HG02798 (cell line): ENCODE data around the gene NAALADL1.
A peak's percentile ranks its signal among the peaks of the same experiment; 100 is the strongest.
"Not testable (repeated sequence)": the region's sequence is repeated elsewhere in the genome, so short reads cannot be mapped to it uniquely, and the experiment has no call there.

Experiments used
- ATAC-seq: cut with Tn5 transposase; IDR thresholded peaks from one replicate; pipeline ENCODE4 v1.9.1; 2021; ENCODE audit warnings: mild to moderate bottlenecking; ENCODE audit not compliant: unreplicated experiment, poor library complexity

The NAALADL1 gene

DNA sequence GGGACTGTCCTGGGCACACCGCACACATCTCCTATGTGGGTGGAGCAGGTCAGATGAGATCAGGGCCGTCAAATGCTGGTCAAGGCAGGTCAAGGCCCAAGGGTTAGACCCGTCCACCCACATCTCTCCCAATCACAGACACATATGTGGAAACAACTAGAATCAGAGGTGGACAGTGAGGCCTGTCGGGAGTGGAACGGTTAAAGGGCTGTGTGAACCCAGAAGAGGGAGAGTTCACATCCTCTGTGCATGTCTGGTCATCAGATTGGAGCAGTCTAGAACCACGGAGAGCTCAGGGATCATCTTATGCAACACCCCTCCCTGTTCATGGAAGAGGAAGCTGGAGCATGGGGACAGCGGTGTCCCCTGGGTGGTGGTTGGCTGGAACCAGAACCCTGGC lies 38.5 kb downstream of the NAALADL1 start:
- ATAC-seq, result no peak

DNA sequence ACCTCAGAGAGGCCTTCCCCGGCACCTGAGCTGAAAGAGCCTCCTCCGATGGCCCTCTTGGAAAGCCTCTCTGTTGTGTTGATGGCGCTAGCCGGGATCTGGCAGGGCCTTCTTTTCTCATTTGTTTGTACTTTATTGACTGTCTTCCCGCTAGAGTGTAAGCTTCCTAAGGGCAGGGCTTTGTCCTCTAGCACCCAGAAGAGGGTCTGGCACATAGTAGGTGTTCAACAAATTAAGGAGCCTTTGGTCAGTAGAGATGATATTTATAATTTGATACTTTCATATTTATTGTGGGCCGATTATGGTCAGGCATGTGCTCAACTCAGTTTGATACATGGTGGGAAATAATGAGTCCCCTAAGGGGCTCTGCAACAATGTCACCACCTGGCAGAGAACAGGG lies 40.4 kb downstream of the NAALADL1 start:
- no peak for ATAC-seq

DNA sequence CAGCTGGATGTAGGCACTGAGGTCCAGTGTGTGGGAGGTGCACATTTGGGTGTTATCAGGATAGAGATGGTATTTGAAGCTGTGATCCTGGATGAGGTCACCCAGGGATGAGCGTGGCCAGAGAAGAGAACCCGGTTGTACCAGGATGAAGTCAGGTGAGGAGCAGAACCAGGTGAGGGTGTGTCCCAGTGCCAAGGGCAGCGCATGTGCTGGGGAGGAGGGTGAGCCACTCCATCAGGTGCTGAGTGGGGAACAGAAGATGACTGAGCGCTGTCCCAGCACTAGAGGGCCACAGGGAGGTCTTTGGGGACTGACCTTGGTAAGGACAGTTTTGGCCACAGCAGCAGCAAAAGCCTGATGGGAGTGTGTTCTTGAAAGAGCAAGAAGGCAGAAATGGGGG lies 41.6 kb downstream of the NAALADL1 start:
- ATAC-seq, result no peak

DNA sequence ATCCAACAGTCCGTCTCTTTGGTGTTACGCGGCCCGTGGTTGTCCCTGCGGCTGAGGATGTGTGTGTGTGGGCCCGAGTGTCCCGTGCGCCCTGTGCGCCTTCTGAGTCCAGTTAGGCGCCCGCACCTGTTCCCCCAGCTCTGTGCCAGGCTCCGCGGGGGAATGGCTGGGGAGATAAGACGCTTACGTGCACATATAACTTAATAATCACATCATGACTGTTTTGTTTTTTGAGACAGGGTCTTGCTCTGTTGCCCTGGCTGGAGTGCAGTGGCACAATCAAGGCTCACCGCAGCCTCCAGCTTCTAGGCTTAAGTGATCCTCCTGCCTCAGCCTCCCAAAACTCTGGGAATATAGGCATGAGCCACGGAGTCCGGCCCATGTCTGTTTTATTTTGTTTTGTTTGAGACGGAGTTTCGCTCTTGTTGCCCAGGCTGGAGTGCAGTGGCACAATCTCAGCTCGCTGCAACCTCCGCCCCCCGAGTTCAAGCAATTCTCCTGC lies 43.6 kb downstream of the NAALADL1 start:
- ATAC-seq, result no peak

DNA sequence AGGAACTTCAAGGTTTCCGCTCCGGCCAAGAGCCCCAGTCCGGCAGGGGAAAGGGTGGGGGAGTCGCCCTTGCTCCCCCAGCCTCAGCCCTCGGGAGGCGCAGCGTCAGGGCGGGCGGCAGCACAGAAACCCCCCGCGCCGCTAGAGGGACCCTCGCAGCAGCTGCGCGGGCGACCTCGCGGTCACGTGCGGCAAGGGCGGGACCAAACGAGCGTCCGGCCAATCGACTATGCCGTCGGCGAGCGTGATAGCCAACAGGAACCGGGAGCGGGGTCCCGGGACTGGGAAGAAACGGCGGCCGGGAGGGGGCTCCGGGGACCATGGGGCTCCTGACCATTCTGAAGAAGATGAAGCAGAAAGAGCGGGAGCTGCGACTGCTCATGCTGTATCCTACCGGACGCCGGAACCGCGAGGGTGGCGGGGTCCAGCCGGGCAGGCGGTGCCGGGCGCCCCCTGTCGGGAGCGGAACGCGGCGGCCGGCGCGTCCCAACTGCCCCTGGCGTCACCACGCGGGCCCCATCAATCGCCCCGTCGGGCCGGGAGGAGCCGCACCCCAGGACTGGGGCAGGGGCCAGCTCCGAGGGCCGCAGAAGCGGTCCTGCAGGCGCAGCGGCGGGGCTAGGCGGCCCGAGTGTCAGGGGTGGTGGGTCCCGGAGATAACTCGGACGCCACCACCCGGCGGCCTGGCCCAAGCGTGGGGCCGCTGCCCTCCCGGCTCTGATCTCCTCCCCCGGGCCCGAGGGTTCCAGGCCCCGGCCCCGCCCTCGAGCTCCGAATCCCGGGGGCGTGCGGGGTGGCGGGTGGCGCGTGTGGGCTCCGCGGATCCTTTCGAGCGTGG lies 44.2 kb downstream of the NAALADL1 start, which contains the start of gene ARL2:
ARL2 (plus strand) TSS at position 273 of the 838 bp plus-strand sequence; CDS start at position 321, 48 bp downstream.
- ATAC-seq, result peak; percentile 84

DNA sequence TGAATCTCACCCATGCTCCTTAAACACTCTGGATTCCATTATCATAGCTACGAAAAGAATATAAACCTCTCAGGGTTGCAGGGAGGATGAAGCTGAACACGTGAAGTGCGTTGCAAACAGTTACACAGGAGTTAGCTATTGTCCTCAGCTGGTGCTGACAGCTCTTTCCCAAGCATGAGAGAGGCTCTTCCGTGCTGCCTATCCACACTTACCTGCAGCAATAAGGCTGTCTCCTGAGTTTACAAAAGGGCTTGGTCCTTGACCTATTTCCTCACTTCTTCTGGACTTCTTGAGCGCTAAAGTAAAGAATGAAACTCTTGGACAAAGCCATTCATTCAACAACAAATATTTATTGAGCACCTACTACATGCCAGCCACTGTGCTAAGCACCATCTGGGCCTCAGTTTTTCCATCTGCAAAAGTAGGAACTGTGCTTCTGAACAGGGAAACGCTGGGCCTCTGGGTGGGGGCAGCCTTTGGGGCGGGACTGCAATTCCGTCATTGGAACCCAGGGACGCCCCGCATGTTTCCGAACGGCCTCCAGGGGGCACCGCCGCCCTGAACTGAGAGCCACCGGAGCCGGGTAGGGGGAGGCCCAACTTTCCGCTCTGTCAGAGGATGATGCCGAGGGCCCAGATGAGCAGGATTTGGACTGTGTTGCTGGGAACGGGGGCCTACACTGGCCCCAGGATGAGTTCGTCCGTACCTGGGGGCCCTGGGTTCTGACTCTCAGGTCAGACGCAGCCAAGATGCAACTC lies 45.0 kb downstream of the NAALADL1 start:
- peak; percentile 70 for ATAC-seq

DNA sequence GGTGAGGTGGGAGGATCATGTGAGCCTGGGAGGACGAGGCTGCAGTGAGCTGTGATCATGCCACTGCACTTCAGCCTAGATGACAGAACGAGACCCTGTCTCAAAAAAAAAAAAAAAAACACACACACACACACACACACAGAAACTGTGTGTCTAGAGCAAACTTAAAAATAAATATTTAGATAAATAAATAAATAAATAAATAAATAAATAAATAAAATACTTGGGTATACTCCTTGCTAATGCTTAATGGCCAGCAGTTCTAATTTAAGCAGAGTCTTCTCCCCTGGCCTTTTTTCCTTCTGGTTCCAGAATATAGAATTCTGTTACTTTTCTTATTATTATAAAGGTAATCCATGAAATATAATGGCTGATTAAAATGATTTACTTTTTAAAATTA lies 49.5 kb downstream of the NAALADL1 start:
- ATAC-seq, result no peak

DNA sequence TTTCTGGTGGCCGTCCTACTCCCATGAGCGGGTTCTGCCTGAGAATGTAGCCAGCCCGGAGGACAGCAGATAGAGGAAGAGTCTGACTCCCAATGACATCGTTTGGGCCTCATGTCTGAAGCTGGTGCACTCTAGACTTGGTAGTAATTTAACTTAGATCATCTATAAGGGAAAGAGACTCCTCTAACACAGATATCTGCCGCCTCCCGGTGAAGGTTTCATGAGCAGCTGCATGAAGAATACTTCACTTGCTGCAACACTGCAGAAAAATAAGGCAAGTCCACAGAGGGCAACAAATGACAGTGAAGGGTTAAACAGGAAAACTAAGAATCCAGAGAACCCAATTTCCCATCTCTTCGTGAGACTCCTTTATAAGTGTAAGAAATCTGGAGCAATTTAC lies 50.3 kb downstream of the NAALADL1 start:
- no peak for ATAC-seq

DNA sequence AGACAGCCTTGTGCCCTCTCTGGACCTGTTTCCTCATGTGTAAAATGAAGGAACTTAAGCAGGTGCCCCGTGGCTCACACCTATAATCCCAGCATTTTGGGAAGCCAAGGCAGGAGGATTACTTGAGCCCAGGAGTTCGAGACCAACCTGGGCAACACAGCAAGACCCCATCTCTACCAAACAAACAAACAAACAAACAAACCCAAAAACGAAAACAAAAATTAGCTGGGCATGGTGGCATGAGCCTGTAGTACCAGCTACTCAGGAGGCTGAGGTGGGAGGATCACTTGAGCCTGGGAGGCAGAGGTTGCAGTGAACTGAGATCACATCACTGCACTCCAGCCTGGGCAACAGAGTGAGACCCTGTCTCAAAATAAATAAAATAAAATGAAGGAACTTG lies 54.4 kb downstream of the NAALADL1 start:
- not testable (repeated sequence) for ATAC-seq

DNA sequence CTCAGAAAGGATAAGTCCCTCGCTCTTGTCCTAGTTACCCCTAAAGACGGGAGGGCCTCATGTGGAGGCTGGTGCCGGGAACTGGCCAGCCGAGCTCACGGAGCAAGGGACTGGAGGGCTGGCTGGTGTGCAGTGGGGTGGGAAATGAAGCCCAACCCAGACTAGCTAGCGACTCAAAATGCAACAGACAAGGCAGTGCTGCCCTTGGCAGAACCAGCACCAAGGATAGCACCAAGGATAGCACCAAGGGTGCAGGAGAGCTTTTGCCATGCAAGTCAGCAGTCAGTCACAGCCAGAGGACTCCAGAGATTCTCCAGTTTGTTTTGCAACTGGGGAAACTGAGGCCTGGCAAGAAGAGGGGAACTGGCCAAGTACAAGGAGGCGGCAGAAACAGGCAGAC lies 55.1 kb downstream of the NAALADL1 start:
- ATAC-seq, result no peak

DNA sequence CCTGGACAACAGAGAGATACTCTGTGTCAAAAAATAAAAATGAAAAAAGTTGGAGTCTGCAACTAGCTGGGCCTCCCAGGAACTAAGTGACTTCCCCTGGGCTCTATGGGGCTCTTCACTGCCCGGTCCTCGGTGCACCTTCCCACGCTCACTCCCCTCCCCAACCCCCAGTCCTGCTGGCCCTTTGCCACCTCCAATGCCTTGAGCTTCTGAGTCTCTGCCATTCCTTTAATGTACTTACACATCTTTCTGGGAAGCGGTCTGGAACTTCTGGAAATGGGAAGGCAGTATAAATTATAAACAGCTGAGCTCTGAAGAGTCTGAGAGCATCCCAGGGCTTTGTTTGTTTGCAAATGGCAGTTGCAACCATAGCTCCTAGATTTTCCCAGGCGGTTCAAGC lies 55.6 kb downstream of the NAALADL1 start:
- ATAC-seq, result no peak

DNA sequence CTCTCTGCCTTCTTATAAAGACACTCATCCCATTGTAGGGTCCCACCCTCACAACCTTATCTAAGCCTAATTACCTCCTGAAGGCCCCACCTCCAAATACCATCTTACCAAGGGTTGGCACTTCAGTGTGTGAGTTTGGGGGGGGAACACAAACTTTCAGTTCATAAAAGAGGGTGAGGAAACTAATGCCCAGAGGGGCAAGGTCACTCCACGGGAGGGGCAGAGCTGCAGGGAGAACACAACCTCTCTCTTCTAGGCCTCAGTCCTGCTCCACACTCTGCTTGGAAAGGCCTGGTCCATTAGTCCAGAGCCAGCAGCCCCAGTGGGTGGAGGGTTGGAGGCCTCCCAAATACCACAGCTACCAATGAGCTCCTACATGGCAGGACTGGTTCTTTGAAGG lies 58.9 kb downstream of the NAALADL1 start:
- no peak for ATAC-seq

DNA sequence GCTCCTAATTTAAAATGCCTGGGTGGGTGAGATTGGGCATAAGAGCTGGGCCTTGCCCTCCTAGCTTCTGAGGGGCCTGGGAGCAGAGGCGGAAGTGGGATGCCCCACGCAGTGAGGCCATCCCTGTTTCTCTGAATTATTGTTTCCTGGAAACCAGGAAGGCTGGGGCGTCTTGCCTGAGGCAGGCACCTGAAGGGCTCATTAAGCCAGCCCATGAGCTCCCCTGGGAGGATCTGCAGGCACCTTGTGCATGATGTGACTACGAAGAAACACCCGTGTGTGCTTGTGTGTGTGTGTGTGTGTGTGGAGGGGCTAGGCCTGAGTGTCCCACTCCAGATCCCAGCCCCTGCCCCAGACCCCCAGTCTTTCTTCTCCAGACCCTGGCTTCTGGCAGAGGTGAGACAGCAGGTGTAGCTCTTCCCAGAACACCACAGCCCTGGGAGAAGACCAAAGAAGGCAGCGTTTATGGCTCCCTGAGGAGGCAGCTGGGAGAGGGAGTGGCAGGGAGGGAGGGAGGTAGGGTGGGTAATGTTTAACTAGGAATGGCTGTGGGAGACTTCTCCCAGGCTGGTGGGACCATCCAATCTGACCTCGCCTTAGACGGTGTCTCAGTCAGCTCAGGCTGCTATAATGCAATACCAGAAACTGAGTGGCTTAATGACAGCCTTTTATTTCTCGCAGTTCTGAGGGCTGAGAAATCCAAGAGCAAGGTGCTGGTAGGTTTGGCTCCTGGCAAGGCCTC lies 59.5 kb downstream of the NAALADL1 start:
- no peak for ATAC-seq

DNA sequence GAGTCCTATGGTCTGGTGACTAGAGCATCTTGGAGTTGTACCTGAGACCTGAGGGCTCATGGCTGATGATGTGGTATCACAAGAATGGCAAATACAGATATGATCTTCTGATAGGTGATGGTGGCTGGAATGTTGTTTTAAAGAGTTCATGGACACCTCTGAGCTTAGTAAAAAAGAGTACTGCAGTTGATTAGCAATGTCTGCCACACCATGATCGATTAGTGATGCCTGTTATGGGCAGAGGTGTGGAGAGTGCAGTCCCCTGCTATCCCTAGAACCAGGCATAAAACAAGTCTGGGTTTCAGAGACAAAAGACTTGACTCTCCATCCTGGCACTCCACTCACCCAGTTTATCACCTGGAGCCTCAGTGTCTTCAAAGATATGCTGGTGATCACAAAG lies 60.2 kb downstream of the NAALADL1 start:
- no peak for ATAC-seq

DNA sequence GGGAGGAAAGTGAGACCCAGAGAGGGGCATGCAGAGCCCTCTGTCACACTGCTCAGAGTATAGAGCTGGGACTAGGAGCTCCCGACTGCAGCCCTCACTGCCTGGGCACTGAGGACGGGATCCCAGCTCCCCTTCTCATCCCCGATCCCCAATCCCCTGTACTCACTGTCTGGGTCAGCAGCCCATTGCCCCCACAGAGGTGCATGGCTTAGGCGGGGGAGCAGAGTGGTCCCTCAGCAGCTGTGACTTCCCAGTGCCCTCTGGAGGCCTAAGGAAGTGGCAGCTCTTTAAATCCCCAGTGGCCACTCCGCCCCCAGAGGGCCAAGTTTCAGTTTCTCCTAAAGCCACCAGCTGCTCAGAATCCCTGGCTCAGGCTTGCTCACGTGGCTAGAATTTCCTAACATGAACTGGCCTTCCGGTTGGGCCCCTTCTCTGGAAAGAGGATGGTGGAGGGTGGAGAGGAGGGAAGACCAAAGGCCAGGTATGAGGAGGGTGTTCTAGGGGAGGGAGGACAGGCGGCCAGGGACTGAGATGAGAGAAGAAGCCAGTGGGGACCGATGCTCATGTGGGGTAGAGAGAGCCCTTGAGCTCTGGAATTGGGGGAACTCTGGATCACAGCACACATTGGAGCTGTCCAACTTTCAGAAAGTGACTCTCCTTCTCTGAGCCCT lies 61.5 kb downstream of the NAALADL1 start, which contains the start of gene BATF2:
BATF2 (minus strand) TSS at position 262 of the 671 bp plus-strand sequence; CDS start at position 205, 57 bp downstream.
- no peak for ATAC-seq

DNA sequence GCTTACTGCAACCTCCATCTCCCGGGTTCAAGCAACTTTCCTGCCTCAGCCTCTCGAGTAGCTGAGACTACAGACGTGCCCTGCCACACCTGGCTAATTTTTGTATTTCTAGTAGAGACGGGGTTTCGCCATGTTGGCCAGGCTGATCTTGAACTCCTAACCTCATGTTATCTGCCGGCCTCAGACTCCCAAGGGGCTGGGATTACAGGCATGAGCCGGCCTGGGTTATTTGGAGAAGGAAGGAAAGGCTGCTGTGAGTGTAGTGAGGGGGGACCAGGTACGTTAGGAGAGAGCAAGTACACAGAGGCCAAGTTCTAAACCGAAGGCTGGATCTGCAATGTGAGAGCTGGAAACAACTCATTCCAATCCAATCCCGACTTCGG lies 62.0 kb downstream of the NAALADL1 start:
- no peak for ATAC-seq
